Vagina (tissue), 2 donors: ENCODE measurements around the gene ISG20.

Experiments
- POLR2A ChIP-seq, 2 donors: fragments of 450-650 bp; IDR thresholded peaks; one replicate each; pipeline ENCODE4 v1.6.1; 2017; ENCODE audit warnings: antibody characterized with exemption in 2 of 2, mild to moderate bottlenecking in 2 of 2, moderate library complexity in 2 of 2
- POLR2AphosphoS5 ChIP-seq, 2 donors: sonication (generic); formaldehyde crosslinking; IDR thresholded peaks; one replicate each; pipeline ENCODE4 v1.9.0; 2017; ENCODE audit warnings: antibody characterized with exemption in 2 of 2, mild to moderate bottlenecking in 2 of 2, low read depth in 1 of 2; ENCODE audit not compliant: insufficient read depth in 1 of 2
- TF ChIP-seq, protein P1 (sequence below), 3 experiments: fragments of 450-650 bp in 2 of 3; fragments of 200-600 bp in 1 of 3; sonication (generic) in 1 of 3; IDR thresholded peaks; one replicate each; pipeline ENCODE4 v1.5.1; 2017 to 2019; ENCODE audit warnings: antibody characterized with exemption in 3 of 3, mild to moderate bottlenecking in 2 of 3, moderate library complexity in 2 of 3

- no peak for TF ChIP-seq POLR2AphosphoS5 (IDR thresholded peaks at IDR 0.05; ENCODE audit: insufficient read depth in 1 of 2, low read depth in 1 of 2)
- TF ChIP-seq, protein P1, sequence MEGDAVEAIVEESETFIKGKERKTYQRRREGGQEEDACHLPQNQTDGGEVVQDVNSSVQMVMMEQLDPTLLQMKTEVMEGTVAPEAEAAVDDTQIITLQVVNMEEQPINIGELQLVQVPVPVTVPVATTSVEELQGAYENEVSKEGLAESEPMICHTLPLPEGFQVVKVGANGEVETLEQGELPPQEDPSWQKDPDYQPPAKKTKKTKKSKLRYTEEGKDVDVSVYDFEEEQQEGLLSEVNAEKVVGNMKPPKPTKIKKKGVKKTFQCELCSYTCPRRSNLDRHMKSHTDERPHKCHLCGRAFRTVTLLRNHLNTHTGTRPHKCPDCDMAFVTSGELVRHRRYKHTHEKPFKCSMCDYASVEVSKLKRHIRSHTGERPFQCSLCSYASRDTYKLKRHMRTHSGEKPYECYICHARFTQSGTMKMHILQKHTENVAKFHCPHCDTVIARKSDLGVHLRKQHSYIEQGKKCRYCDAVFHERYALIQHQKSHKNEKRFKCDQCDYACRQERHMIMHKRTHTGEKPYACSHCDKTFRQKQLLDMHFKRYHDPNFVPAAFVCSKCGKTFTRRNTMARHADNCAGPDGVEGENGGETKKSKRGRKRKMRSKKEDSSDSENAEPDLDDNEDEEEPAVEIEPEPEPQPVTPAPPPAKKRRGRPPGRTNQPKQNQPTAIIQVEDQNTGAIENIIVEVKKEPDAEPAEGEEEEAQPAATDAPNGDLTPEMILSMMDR (IDR thresholded peaks at IDR 0.05): no peak
- TF ChIP-seq POLR2A (IDR thresholded peaks at IDR 0.05): no peak
Observed at GRCh38 chr15:88674661-88675060, 35.8 kb downstream of the ISG20 start.
